ENCODE data around the gene MYOCD.
A peak's percentile ranks its signal among the peaks of the same experiment; 100 is the strongest.

Gene MYOCD

GRCh38 chr17:12667299-12667958 lies 1.7 kb downstream of the MYOCD start:
- DNase-seq (ENCODE audit: extremely low spot score): peak; percentile 54
- CTCF ChIA-PET: interaction anchor here (0.7 to 1.2 kb wide), 8 partner anchors 75 to 486 kb away, joined by 3 to 5 read pairs (median 3); no protein-coding TSS in a partner anchor
- POLR2A ChIA-PET: interaction anchor here (0.6 kb wide), 1 partner anchor 121 kb away, joined by 3 read pairs; no protein-coding TSS in a partner anchor
- TF ChIP-seq FOXK2 (IDR thresholded peaks at IDR 0.05) (no peak), NFRKB (IDR thresholded peaks at IDR 0.05) (no peak), LEF1 (IDR thresholded peaks at IDR 0.05; ENCODE audit: borderline replicate concordance) (no peak), SUZ12 (IDR thresholded peaks at IDR 0.05) (no peak), TARDBP (IDR thresholded peaks at IDR 0.05) (no peak), PKNOX1 (IDR thresholded peaks at IDR 0.05) (no peak), ZNF384 (IDR thresholded peaks at IDR 0.05) (no peak), HDGF (IDR thresholded peaks at IDR 0.05; ENCODE audit: borderline replicate concordance) (no peak), ARNT (IDR thresholded peaks at IDR 0.05) (no peak), FOXA1 (IDR thresholded peaks at IDR 0.05) (no peak), FOXM1 (IDR thresholded peaks at IDR 0.05; ENCODE audit: borderline replicate concordance) (no peak), BHLHE40 (IDR thresholded peaks at IDR 0.05; ENCODE audit: borderline replicate concordance) (no peak), ELF4 (IDR thresholded peaks at IDR 0.05) (no peak), L3MBTL2 (conservative IDR thresholded peaks at IDR 0.05) (no peak)

GRCh38 chr17:12671906-12672305 lies 6.2 kb downstream of the MYOCD start:
- TF ChIP-seq L3MBTL2 (conservative IDR thresholded peaks at IDR 0.05) (no peak), CTBP1 (IDR thresholded peaks at IDR 0.05; ENCODE audit: borderline replicate concordance) (no peak), SUZ12 (IDR thresholded peaks at IDR 0.05) (no peak), TARDBP (IDR thresholded peaks at IDR 0.05) (no peak), ARNT (IDR thresholded peaks at IDR 0.05) (no peak)
- DNase-seq (ENCODE audit: extremely low spot score): no peak
- ChIA-PET POLR2A (no interaction called here), CTCF (no interaction called here)

GRCh38 chr17:12672947-12673346 lies 7.3 kb downstream of the MYOCD start:
- ChIA-PET POLR2A (no interaction called here), CTCF (no interaction called here)
- DNase-seq (ENCODE audit: extremely low spot score): no peak
- TF ChIP-seq CTBP1 (IDR thresholded peaks at IDR 0.05; ENCODE audit: borderline replicate concordance): no peak
- no peak for TF ChIP-seq LEF1 (IDR thresholded peaks at IDR 0.05; ENCODE audit: borderline replicate concordance)
- TF ChIP-seq TARDBP (IDR thresholded peaks at IDR 0.05): no peak
- TF ChIP-seq FOXM1 (IDR thresholded peaks at IDR 0.05; ENCODE audit: borderline replicate concordance): no peak
- no peak for TF ChIP-seq SUZ12 (IDR thresholded peaks at IDR 0.05)
- no peak for TF ChIP-seq FOXK2 (IDR thresholded peaks at IDR 0.05)
- TF ChIP-seq FOXA1 (IDR thresholded peaks at IDR 0.05): no peak
- TF ChIP-seq HDGF (IDR thresholded peaks at IDR 0.05; ENCODE audit: borderline replicate concordance): no peak
- TF ChIP-seq PKNOX1 (IDR thresholded peaks at IDR 0.05): no peak
- TF ChIP-seq L3MBTL2 (conservative IDR thresholded peaks at IDR 0.05): no peak
- no peak for TF ChIP-seq SP1 (IDR thresholded peaks at IDR 0.05)
- TF ChIP-seq ZNF384 (IDR thresholded peaks at IDR 0.05): no peak
- TF ChIP-seq ELF4 (IDR thresholded peaks at IDR 0.05): no peak
- TF ChIP-seq BHLHE40 (IDR thresholded peaks at IDR 0.05; ENCODE audit: borderline replicate concordance): no peak
- no peak for TF ChIP-seq ARNT (IDR thresholded peaks at IDR 0.05)
- TF ChIP-seq NFRKB (IDR thresholded peaks at IDR 0.05): no peak

GRCh38 chr17:12673788-12674187 lies 8.1 kb downstream of the MYOCD start:
- TF ChIP-seq SUZ12 (IDR thresholded peaks at IDR 0.05): no peak
- TF ChIP-seq FOXA1 (IDR thresholded peaks at IDR 0.05): no peak
- TF ChIP-seq ARNT (IDR thresholded peaks at IDR 0.05): no peak
- TF ChIP-seq HDGF (IDR thresholded peaks at IDR 0.05; ENCODE audit: borderline replicate concordance): no peak
- TF ChIP-seq SP1 (IDR thresholded peaks at IDR 0.05): no peak
- TF ChIP-seq BHLHE40 (IDR thresholded peaks at IDR 0.05; ENCODE audit: borderline replicate concordance): no peak
- TF ChIP-seq LEF1 (IDR thresholded peaks at IDR 0.05; ENCODE audit: borderline replicate concordance): no peak
- TF ChIP-seq CTBP1 (IDR thresholded peaks at IDR 0.05; ENCODE audit: borderline replicate concordance): no peak
- no peak for TF ChIP-seq NFRKB (IDR thresholded peaks at IDR 0.05)
- no peak for TF ChIP-seq L3MBTL2 (conservative IDR thresholded peaks at IDR 0.05)
- TF ChIP-seq PKNOX1 (IDR thresholded peaks at IDR 0.05): no peak
- ChIA-PET CTCF (no interaction called here), POLR2A (no interaction called here)
- DNase-seq (ENCODE audit: extremely low spot score): no peak

- ChIA-PET CTCF (no interaction called here), POLR2A (no interaction called here)
- no peak for TF ChIP-seq ARNT (IDR thresholded peaks at IDR 0.05)
- TF ChIP-seq FOXM1 (IDR thresholded peaks at IDR 0.05; ENCODE audit: borderline replicate concordance): no peak
- TF ChIP-seq BHLHE40 (IDR thresholded peaks at IDR 0.05; ENCODE audit: borderline replicate concordance): no peak
- no peak for TF ChIP-seq TARDBP (IDR thresholded peaks at IDR 0.05)
- no peak for TF ChIP-seq SP1 (IDR thresholded peaks at IDR 0.05)
- no peak for TF ChIP-seq PKNOX1 (IDR thresholded peaks at IDR 0.05)
- no peak for TF ChIP-seq CTBP1 (IDR thresholded peaks at IDR 0.05; ENCODE audit: borderline replicate concordance)
- TF ChIP-seq L3MBTL2 (conservative IDR thresholded peaks at IDR 0.05): no peak
- peak; percentile 22 for DNase-seq (ENCODE audit: extremely low spot score)
Measured at GRCh38 chr17:12680407-12680897, 14.8 kb downstream of the MYOCD start.
